Activated CD4-positive, alpha-beta T cell treated with anti-CD3 and anti-CD28 coated beads, Interleukin-2, amount 10 ng/mL, durations not matched to agents 7 days and 5 days (primary cell): ENCODE data around the gene YARS1. TPM values are rescaled to one million over a fixed set of nuclear protein-coding genes. Genes with fewer than 3 reads are reported as not detected.

ENCODE experiments used
- CTCF ChIA-PET: fragments of 350-600 bp; sonication (Branson Sonifier 250); formaldehyde crosslinking; loops from one replicate; lab custom pipeline; 2021; ENCODE audit warnings: antibody characterized with exemption; lab: Charles Lee
- POLR2A ChIA-PET: fragments of 350-600 bp; sonication (Branson Sonifier 250); formaldehyde crosslinking; loops from one replicate; lab custom pipeline; 2021; ENCODE audit warnings: antibody characterized with exemption; lab: Charles Lee
- DNase-seq: peaks from one replicate; pipeline ENCODE4 v3.0.0-alpha.2; 2020
- H3K27ac Mint-ChIP-seq: one replicate; pipeline ENCODE4 v1.8.0; 2021; ENCODE audit warnings: mild to moderate bottlenecking, moderate library complexity, mixed read lengths
- H3K27me3 Mint-ChIP-seq: one replicate; pipeline ENCODE4 v1.8.0; 2021; ENCODE audit warnings: mixed read lengths
- H3K36me3 Mint-ChIP-seq: one replicate; pipeline ENCODE4 v1.8.0; 2021; ENCODE audit warnings: low read depth, mixed read lengths
- H3K4me1 Mint-ChIP-seq: one replicate; pipeline ENCODE4 v1.8.0; 2021; ENCODE audit warnings: mixed read lengths
- H3K4me3 Mint-ChIP-seq: one replicate; pipeline ENCODE4 v1.8.0; 2021; ENCODE audit warnings: mild to moderate bottlenecking, moderate library complexity, mixed read lengths
- H3K9me3 Mint-ChIP-seq: one replicate; pipeline ENCODE4 v1.8.0; 2021; ENCODE audit warnings: mixed read lengths
- total RNA-seq, 2 experiments: library from RNA; stranded (reverse); gene quantifications; one replicate each; pipeline ENCODE4 v1.2.3, GENCODE V29; 2021

YARS1 gene
- total RNA-seq, 2 experiments from 2014 or later, result 167 to 196 TPM

DNA sequence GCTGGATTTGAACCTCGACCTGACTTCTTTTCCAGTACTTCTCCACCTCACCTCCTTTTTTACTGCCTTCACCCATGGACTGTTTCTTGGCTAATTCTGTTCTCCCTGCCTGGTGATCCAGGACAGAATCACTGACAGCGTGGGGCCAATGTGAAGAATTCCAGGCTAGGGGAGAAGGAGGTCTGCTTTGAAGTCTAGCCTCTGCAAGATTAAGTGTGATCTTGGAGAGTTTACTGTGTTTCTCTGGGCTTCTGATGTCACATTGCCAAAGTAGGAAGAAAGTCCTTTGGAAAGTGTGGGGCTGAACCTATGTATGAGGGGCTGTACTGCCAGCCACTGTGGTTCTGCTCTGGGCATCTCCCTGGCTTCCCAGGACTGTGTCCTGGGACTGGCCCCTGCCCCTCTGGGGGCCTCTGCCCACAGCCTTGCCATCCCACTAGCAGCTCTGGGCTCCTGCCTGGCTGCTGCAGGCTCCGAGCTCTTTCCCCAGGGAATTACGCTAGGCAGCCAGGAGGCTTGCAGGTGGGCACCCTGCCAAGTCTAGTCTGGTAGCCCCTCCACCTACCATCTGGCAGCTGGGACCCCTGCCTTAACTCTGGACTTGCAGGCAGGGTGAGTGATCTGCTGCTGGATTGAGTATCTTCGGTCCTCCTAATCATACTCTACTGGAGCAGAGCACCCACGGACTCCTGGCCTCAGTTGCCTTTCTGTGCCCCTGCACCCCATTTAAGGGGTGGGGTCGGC lies 52.2 kb downstream of the YARS1 start:
- no peaks in the 10 kb centered on the region for H3K27me3 Mint-ChIP-seq
- peaks cover 12% of the 10 kb centered on the region for H3K4me1 Mint-ChIP-seq
- POLR2A ChIA-PET, result no interaction called here
- CTCF ChIA-PET, result interaction anchor here (1.5 kb wide), 1 partner anchor 8 kb away, joined by 3 read pairs; no protein-coding TSS in a partner anchor
- no peaks in the 10 kb centered on the region for H3K9me3 Mint-ChIP-seq
- H3K4me3 Mint-ChIP-seq, result no peak overlapping the region
- no peaks in the 10 kb centered on the region for H3K36me3 Mint-ChIP-seq
- no peak for DNase-seq
- H3K27ac Mint-ChIP-seq, result no peak overlapping the region

DNA sequence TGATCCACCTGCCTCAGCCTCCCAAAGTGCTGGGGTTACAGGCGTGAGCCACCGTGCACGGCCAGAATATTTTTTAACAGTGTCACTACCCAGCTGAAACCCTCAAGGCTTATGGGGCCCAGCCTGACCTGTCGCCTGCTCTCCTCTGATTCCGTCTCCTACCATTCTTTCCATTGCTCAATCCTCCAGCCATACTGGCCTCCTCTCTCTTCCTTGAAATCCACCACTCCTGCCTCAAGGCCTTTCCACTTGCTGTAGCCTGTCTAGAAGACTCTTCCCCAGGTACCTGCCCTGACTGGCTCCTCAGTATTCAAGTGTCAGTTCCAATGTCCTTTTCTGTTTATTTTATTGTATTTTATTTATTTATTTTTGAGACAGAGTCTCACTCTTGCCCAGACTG lies 53.9 kb downstream of the YARS1 start:
- ChIA-PET POLR2A (no interaction called here), CTCF (interaction anchor here (2.0 to 2.3 kb wide), 2 partner anchors 9 to 51 kb away, joined by 8 to 12 read pairs; no protein-coding TSS in a partner anchor)
- no peak overlapping the region for H3K4me3 Mint-ChIP-seq
- H3K9me3 Mint-ChIP-seq, result no peaks in the 10 kb centered on the region
- no peak for DNase-seq
- H3K27ac Mint-ChIP-seq, result no peak overlapping the region
- H3K4me1 Mint-ChIP-seq, result peaks cover 20% of the 10 kb centered on the region
- H3K36me3 Mint-ChIP-seq, result no peaks in the 10 kb centered on the region
- no peaks in the 10 kb centered on the region for H3K27me3 Mint-ChIP-seq

DNA sequence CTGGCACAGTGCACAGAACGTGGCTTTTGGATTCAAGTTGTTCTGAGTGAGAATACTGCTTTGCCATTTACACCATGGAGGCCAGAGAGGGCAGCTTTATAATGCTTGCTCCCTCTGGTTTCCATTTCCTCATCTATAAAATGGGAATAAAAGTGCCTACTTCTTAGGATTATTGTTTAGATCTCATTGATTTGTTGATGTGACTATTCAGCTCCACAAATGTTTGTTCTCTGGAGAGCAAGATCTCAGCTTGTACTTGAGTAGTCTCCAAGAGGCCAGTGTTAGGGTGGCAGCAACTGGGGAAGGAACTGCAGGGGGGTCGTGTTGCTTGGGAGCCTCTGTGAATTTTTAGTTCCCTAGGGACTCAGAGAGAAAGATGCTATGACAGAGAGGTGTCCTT lies 55.2 kb downstream of the YARS1 start:
- POLR2A ChIA-PET, result no interaction called here
- H3K27me3 Mint-ChIP-seq, result peaks cover 2% of the 10 kb centered on the region
- CTCF ChIA-PET, result interaction anchor here (0.6 to 2.3 kb wide), 8 partner anchors 10 to 1218 kb away, joined by 3 to 12 read pairs (median 4); a partner anchor contains a TSS
- peaks cover 20% of the 10 kb centered on the region for H3K4me1 Mint-ChIP-seq
- H3K9me3 Mint-ChIP-seq, result no peaks in the 10 kb centered on the region
- H3K4me3 Mint-ChIP-seq, result no peak overlapping the region
- no peak overlapping the region for H3K27ac Mint-ChIP-seq
- no peak for DNase-seq
- H3K36me3 Mint-ChIP-seq, result no peaks in the 10 kb centered on the region

DNA sequence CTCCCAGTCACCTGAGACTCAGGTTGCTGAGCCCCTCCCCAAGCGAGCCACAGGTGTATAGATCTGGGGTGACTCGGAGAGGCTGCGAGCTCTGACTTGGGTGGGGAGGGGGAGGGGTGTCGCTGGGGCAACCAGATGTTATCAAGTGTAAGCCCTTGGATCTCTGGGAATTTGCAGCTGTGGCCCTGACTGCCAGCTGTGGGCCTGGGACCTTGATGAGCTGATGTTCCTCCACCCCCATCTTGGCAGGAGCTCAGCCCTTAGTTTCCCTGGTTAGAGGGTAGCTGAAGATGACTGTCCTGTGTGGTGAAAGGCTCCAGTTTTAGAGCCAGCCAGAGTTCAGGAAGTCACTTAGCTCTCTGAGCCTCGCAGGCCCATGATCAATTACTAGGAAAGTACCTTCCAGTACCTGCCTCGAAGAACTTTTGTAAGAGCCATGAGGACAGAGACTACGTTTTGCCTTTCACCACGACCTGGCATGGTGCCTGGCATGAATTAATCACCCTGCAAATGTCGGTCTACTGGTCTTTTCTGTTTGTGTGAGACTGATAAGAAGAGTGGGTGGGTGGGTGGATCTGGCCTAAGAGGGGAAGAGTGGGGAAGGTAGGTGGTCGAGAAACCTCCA lies 55.8 kb downstream of the YARS1 start:
- DNase-seq, result no peak
- CTCF ChIA-PET, result interaction anchor here (0.5 to 2.3 kb wide), 6 partner anchors 10 to 63 kb away, joined by 3 to 12 read pairs (median 4); a partner anchor contains a TSS
- H3K36me3 Mint-ChIP-seq, result no peaks in the 10 kb centered on the region
- H3K9me3 Mint-ChIP-seq, result no peaks in the 10 kb centered on the region
- H3K27ac Mint-ChIP-seq, result no peak overlapping the region
- POLR2A ChIA-PET, result no interaction called here
- peaks cover 3% of the 10 kb centered on the region for H3K27me3 Mint-ChIP-seq
- H3K4me3 Mint-ChIP-seq, result no peak overlapping the region
- H3K4me1 Mint-ChIP-seq, result peaks cover 20% of the 10 kb centered on the region

DNA sequence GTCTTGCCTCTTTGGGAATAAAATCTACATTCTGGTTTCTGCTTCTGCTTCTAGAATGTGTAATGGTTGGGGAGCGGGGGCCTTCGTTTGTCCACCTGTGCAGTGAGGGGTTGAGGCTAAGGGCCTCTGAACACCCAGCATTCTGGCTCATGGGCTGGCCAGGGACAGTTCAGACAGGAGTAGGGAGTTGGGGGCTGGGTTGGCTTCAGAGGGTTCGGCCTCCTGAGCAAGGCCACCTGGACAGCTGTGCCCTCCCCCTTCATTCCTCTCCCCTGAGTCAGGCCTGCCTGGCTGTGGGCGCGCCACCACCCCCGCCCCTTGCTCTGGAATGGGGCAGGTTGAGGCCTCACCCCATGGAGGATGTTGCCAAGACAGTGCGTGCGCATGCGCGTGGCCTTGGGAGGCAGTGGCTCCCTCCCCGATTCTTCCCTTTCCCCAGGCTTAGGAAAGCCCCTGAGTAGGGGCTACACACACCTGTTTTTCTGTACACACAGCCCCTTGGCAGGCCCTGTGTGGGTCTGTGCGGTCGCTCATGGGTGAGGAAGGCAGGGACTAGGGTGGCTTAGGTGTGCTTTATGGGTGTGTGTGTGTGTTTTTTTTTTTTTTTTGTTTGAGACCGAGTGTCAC lies 57.0 kb downstream of the YARS1 start:
- no peak for DNase-seq
- Mint-ChIP-seq H3K27ac (peak overlapping the region; percentile 75), H3K27me3 (peaks cover 10% of the 10 kb centered on the region), H3K4me1 (peaks cover 20% of the 10 kb centered on the region), H3K36me3 (no peaks in the 10 kb centered on the region), H3K9me3 (no peaks in the 10 kb centered on the region), H3K4me3 (no peak overlapping the region)
- CTCF ChIA-PET, result interaction anchor here (1.4 kb wide), 1 partner anchor 13 kb away, joined by 3 read pairs; no protein-coding TSS in a partner anchor
- POLR2A ChIA-PET, result no interaction called here

DNA sequence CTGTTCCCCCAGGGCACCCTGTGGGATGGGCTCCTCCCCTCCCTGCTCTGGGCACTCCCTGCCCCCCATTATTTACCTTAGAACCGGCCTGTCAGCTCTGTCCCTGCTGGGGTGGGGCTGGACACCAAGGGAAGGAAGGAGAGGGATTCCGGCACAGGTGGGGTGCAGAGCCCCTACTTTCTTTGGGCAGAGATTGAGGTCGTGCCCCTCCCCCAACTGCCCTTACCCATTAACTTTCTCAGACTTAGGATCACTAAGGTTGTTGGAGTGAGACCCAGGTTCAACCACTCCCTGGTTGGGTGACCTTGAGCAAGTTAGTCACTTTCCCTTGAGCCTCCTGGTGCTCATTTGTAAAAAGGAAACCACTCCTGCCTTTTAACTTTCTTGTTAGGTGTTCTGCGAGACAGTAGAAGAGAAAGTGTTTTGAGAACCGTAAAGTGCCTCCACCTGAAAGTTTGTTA lies 57.6 kb downstream of the YARS1 start:
- H3K4me1 Mint-ChIP-seq, result peaks cover 21% of the 10 kb centered on the region
- ChIA-PET CTCF (interaction anchor here (1.4 to 2.2 kb wide), 2 partner anchors 13 to 48 kb away, joined by 3 to 9 read pairs; no protein-coding TSS in a partner anchor), POLR2A (no interaction called here)
- H3K27me3 Mint-ChIP-seq, result peaks cover 14% of the 10 kb centered on the region
- no peaks in the 10 kb centered on the region for H3K36me3 Mint-ChIP-seq
- peak overlapping the region; percentile 75 for H3K27ac Mint-ChIP-seq
- H3K9me3 Mint-ChIP-seq, result no peaks in the 10 kb centered on the region
- DNase-seq, result peak; percentile 27
- H3K4me3 Mint-ChIP-seq, result no peak overlapping the region

DNA sequence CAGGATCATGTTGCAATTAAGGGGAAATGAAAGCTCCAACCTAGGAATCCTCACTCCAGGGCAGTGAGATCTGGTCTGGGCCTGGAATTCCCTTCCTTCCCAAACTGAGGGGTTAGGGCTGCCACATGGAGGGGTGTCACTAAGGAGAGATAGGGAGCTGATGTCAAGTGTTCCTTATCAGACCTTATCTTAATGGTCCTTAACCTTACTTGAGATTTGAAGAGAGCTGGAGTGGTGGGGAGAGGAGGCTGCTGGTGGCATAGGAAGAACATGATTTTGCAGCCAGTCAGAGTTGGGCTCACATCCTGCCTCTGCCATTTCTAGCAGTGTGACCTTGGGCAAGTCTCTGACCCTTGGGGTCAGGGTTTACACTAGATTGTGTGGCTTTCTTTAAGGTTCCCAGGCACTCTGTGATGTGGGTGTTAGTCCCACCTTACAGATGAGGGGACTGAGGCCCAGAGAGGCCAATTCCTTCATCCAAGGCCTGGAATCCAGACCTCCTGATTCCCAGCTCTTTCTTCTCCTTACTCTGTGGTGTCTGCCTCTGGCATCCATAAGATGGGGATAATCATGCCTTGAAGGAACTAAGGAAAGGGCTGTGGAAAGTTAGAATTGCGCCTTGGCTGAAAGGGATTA lies 58.2 kb downstream of the YARS1 start:
- Mint-ChIP-seq H3K9me3 (no peaks in the 10 kb centered on the region), H3K36me3 (no peaks in the 10 kb centered on the region), H3K4me3 (no peak overlapping the region), H3K27ac (no peak overlapping the region), H3K27me3 (peaks cover 19% of the 10 kb centered on the region), H3K4me1 (peaks cover 25% of the 10 kb centered on the region)
- ChIA-PET CTCF (interaction anchor here (0.5 to 2.2 kb wide), 5 partner anchors 14 to 85 kb away, joined by 3 to 9 read pairs (median 4); no protein-coding TSS in a partner anchor), POLR2A (no interaction called here)
- no peak for DNase-seq

DNA sequence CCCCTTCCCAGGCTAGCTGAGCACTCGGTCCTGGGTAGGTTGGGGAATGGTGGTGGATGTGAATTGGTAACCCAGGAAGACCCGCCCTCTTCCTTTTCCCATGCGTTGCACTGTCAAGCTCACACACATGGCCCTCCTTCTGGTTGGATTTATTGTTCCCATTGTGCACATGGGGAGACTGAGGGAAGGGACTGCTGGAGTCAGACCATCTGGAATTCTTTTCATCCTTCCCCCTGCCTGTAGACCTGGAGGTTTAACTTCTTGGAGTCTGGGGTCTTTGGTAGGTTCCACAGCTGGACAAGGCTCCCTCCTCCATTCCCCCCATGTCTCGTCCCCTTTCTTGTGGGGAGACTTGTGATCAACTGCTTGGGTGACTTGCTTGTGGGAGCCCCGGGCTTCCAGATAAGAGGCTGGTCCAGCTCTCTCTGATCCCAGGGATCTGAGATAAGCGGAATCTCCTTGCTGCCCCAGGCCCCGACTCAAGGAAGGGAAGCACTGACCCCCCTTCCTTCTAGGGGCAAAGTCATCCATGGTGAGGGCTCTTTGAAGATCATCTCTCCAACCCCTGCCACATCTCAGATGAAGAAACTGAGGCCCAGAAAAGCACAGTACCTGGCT lies 58.9 kb downstream of the YARS1 start:
- no peak for DNase-seq
- POLR2A ChIA-PET, result no interaction called here
- Mint-ChIP-seq H3K36me3 (no peaks in the 10 kb centered on the region), H3K9me3 (no peaks in the 10 kb centered on the region), H3K27me3 (peaks cover 20% of the 10 kb centered on the region), H3K27ac (no peak overlapping the region), H3K4me1 (peaks cover 27% of the 10 kb centered on the region), H3K4me3 (no peak overlapping the region)
- CTCF ChIA-PET, result interaction anchor here (0.5 to 2.2 kb wide), 4 partner anchors 15 to 84 kb away, joined by 3 to 9 read pairs (median 4); no protein-coding TSS in a partner anchor

DNA sequence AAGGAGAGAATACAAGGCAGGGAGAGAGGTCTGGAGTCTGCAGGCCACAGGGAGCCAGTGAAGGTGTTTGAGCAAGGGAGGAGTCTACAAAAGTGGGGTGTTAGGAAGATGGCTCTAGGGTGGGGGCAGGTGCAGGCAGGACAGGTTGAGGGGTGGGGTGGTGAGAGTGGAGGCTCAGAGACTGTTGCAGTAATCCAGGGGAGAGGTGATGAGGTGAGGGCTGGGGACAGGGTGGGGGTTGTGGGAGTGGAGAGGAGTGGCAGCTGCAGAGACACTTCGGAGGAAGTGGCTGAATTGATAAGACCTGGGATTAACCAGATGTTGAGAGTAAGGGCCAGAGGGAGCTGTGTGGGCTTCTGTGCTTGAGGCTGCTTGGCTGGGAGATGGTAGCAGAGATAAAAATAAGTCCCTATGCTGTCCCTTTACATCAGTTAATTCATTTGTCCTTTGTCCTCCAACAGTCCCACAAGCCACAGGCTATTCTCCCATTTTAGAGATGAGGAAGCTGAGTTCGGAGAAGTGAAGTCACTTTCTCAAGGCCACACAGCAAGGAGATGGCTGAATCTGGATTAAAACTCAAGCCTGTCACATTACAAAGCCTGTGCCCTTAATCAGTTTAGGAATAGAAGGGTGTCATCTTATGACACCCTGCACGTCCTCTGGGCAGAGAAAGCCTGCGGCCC lies 59.8 kb downstream of the YARS1 start:
- Mint-ChIP-seq H3K4me3 (no peak overlapping the region), H3K4me1 (peaks cover 27% of the 10 kb centered on the region), H3K9me3 (no peaks in the 10 kb centered on the region), H3K36me3 (no peaks in the 10 kb centered on the region), H3K27me3 (peaks cover 20% of the 10 kb centered on the region), H3K27ac (no peak overlapping the region)
- ChIA-PET POLR2A (no interaction called here), CTCF (interaction anchor here (1.5 to 2.2 kb wide), 2 partner anchors 14 to 45 kb away, joined by 3 to 9 read pairs; no protein-coding TSS in a partner anchor)
- no peak for DNase-seq

DNA sequence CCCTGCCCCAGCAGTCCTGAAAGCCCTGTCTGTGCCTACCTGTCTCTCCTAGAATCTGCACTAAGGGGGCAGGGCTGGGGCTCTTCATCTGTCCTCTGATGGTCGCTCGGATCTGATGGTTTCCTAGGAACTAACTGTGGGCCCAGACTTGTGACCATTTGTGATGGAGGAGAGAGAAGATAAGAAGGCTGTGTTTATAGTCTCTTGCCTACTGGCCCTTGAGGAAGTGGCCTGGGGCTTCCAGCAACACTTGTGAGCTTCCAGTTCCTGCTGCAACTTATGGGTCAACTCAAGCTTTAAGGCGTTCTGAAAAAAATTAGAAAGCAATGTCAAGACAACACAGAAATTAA lies 61.4 kb downstream of the YARS1 start:
- H3K4me1 Mint-ChIP-seq, result peaks cover 23% of the 10 kb centered on the region
- ChIA-PET POLR2A (no interaction called here), CTCF (interaction anchor here (1.5 to 2.2 kb wide), 2 partner anchors 16 to 43 kb away, joined by 3 to 7 read pairs; no protein-coding TSS in a partner anchor)
- H3K9me3 Mint-ChIP-seq, result no peaks in the 10 kb centered on the region
- no peaks in the 10 kb centered on the region for H3K36me3 Mint-ChIP-seq
- H3K27me3 Mint-ChIP-seq, result peaks cover 31% of the 10 kb centered on the region
- no peak overlapping the region for H3K27ac Mint-ChIP-seq
- no peak for DNase-seq
- no peak overlapping the region for H3K4me3 Mint-ChIP-seq

DNA sequence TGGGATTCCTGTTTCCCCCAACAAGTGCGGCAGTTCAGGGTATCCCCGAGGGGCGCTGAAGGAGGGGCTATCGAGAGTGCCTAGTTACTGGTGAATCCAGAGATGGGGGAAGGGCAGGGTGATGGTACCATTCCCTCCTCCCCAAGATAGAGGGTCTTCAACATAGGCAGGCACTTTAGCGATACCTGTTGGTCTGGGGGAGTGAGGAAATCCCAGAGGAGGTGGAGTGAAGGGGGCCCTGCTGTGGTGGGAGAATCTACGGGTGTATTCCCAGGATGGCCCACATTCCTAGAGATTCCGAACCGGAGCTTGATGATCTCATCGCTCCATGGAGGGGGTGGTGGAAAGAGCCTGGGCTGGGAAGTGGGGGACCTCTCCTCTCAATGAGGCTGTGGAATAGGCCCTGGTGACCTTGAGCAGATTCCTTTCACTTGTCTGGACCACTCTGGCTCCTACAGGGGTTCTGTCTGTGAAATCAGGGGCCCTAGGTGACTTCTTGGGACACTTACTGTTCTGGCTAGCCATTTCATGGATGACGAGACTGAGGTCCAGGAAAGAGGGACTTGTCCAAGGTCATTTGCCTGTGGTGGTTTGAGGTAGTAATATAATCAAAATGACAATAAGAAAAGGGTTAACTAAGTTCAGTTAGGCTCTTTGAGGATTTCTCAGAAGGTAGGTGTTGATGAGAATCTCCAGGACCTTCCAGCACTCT lies 61.9 kb downstream of the YARS1 start:
- ChIA-PET POLR2A (no interaction called here), CTCF (interaction anchor here (2.2 kb wide), 1 partner anchor 43 kb away, joined by 7 read pairs; no protein-coding TSS in a partner anchor)
- no peak overlapping the region for H3K4me3 Mint-ChIP-seq
- no peak for DNase-seq
- H3K36me3 Mint-ChIP-seq, result no peaks in the 10 kb centered on the region
- H3K9me3 Mint-ChIP-seq, result no peaks in the 10 kb centered on the region
- H3K27me3 Mint-ChIP-seq, result peaks cover 31% of the 10 kb centered on the region
- peaks cover 22% of the 10 kb centered on the region for H3K4me1 Mint-ChIP-seq
- no peak overlapping the region for H3K27ac Mint-ChIP-seq
